Stimulated activated CD4-positive, alpha-beta T cell treated with anti-CD3 and anti-CD28 coated beads, TNF-alpha, amount 100 ng/mL, for 1 hour (primary cell): Measurements from ENCODE around the gene OR13J1.

Experiments
- DNase-seq, 3 donors: peaks; one replicate each; pipeline ENCODE4 v3.0.0-alpha.2; 2020; ENCODE audit warnings: low read depth in 3 of 3, low spot score in 1 of 3

Gene OR13J1

DNA sequence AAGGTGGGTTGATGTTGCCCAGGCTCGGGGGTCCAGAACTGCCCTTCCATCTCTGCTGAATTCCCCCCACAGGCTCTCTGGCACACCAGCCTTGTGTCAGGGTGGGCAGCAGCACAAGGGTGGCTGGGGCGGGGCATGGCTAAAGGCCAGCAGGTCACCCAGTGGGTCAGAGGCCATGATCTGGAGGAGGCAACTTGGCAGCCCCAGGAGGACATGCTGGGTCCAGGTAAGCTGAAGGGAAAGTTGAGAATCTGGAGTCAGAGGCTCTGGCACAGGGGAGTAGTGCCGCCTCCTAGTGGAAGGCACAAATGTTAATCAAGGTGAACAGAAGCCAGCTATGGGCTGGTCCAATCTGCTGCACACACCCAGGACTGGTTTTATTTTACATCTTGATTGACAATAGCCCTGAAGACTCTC is 35.0 kb downstream of the OR13J1 start:
- DNase-seq = no peak

DNA sequence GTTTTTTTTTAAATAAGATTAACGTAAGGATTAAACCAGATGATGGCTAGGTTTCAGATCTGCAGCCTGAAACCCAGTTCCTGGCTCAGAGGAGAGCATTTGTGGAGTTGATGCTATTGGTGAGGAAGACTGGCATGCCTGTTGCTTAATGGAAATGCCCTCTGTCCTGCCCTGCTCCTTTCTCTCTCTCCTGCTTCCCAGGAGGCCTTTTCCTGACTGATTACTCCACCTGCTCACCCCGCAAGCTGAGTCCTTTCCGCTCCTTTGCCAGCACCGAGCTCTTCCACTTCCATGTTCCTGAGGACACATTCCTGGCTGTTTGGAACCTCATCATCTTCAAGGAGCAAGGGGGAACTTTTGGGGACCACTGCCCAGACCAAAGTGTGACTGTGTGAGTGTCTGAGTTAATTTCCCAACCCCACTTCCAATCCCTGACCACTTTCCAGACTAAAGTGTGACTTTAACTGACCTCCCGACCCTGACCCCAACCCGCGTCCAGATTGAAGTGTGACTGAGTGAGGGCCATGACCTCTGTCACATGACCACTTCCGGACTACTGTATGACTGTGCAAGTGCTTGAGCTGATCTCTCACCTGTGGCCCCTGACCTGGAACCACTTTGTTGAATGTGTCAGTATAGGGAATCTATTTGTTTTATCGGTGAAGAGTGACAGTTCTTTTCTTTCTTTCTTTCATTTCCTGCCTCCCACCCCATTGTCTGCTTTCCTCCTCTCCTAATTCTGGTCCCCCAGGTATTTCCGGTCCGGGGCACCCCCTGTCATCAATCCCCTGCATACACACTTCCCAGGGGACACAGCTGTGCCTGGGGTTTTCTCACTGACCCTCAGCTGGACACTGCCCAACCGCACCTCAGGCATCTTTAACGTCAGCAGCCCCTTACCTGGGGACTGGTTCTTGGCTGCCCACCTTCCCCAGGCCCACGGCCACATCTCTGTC is 35.7 kb downstream of the OR13J1 start:
- DNase-seq = no peak

- no peak for DNase-seq
These were observed 37.4 kb downstream of the OR13J1 start for GRCh38 chr9:35832814-35833213.

DNA sequence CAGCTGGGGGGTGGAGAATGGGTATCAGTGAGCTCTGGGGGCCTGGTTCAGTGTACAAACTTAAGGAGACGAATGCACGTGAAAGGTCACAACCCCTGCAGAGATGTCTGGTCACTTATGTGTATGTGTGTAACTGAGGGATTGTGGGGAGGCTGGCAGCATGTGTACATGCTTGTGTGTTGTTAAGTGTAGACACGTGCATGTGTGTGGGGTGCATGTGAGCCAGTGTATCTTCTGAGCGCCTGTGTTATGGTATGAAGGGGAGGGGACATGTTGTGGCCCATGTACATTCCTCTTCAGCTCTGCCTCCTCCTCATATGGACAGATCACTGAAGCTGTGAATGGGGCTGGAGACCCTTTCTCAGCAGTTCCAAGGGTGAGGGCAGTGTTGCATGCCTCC is 39.2 kb downstream of the OR13J1 start:
- no peak for DNase-seq

DNA sequence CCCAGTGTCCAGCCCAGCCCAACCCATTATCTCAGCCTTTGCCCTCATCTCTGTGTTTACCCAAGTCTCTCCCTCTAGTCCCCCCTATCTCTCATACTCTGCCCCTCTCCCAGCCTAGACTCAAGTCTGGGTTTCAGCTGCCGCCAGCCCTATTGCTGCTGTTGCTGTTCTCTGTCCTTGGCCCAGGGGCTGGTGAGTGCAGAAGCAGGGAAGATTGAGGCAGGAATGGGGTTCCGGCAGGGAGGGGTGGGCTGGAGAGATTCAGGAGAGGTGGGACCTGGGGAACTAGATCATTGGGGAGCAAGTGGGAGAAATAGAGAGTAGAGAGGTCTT is 40.5 kb downstream of the OR13J1 start:
- DNase-seq = no peak

DNA sequence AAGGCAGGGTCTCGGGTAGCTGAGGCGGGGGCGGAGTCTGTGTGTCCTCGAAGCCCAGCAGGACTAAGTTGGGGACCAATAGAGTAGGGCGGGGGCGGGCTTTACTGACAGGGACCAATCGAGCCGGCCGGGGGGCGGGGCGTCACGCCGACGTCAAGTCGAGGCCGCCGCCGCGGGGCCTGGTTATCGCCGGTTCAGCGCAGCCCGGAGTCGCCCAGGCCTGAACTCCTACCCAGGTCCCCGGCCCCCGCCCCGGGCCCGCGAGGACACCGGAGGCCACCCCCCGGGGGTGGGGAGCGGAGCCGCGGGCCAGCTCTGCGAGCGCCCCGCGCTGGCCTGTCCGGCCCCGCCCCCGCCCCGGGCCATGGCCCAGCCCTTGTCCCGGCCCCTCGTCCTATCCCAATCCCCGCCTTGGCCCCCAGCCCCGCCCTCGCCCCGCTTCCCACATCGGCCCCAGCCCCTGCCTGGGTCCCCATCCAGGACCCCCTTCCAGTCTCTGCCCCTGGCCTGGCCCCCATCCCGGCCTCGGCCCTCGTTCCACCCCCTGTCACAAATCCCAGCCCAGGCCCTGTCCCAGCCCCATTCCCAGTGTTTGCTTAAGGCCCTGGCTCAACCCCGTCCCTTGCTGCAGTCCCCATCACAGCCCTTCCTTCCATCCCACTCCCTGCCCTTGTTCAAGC is 41.0 kb downstream of the OR13J1 start, which contains the start of gene TMEM8B:
Gene TMEM8B, plus strand, starts transcription at position 145 of the 680 bp plus-strand sequence. Its CDS starts 220 bp downstream, at position 365.
- DNase-seq = peak; percentile 83 to 94 (median 84)

DNA sequence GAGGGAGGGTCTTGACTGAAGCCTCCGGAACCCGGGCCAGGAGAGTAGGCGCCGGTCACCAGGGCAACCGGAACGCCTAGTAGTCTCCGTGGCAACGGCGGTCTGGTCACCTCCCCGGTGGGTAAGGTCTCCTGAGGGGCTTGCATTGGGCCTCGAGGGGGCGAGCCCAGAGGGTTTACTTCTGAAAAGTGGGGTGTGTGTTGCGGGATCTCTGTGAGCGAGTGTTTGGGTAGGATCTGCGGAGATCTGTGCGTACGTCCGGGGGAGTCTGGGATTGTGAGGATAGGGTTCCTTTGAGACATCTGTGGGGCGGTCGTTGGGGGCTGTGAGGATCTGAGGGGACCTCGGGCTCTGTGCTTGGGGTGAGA is 41.5 kb downstream of the OR13J1 start, which contains the start of gene FAM221B:
Gene FAM221B, minus strand, starts transcription at position 17 of the 368 bp plus-strand sequence. CDS start 2,571 bp downstream, outside the sequence.
- no peak for DNase-seq

- no peak for DNase-seq
These were observed 42.7 kb downstream of the OR13J1 start for GRCh38 chr9:35827486-35827885.

- DNase-seq = no peak
These were observed 44.0 kb downstream of the OR13J1 start for GRCh38 chr9:35826071-35826701.

GRCh38 chr9:35822926-35823325 is 47.3 kb downstream of the OR13J1 start:
- DNase-seq = no peak

GRCh38 chr9:35820076-35820475 is 50.1 kb downstream of the OR13J1 start:
- DNase-seq = no peak
